GM21390 (cell line): ENCODE results near the gene CBS.
"Not testable (repeated sequence)": the region's sequence is repeated elsewhere in the genome, so short reads cannot be mapped to it uniquely, and the experiment has no call there.

Experiments
- ATAC-seq: cut with Tn5 transposase; IDR thresholded peaks from one replicate; pipeline ENCODE4 v1.9.1; 2021; ENCODE audit not compliant: unreplicated experiment

Gene CBS

DNA sequence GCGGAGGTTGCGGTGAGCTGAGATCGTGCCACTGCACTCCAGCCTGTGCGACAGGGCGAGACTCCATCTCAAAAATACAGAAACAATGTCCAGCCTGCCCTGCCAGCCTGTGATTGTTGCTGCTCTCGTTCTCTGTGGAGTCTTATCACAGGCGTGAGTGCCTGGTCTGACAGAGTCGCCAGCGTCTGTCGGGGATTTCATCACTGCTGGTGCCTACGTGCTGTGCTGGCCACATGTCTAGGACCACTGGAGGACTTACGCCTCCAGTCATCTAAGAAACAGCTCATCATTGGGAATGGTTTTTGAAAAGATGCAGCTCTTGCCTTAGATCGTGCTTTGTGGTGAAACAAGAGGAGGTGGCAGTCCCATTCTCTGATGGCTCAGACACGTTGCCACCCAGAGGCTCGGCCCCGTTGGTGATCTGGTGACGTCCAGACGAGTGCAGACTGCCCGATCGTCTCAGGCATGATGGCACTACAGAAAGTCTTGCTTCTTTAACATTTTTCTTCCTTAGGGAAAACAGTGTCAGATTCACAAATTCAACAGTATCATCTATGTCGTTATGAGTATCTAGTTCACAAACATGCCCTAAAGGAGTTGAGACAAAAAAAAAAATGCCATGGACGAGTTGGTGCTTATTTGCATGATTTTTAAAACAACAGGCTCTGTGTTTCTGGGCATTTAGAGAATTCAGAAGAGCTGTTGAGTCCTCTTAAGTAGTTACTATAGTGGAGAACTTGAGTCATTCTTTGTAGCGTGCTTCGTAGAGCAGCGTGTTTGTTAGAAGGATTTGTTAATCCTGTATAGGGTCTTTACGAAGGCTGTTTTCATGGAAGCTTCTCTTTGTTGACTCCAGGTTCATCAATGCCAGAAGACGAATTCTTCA is 47.5 kb downstream of the CBS start:
- ATAC-seq = no peak

DNA sequence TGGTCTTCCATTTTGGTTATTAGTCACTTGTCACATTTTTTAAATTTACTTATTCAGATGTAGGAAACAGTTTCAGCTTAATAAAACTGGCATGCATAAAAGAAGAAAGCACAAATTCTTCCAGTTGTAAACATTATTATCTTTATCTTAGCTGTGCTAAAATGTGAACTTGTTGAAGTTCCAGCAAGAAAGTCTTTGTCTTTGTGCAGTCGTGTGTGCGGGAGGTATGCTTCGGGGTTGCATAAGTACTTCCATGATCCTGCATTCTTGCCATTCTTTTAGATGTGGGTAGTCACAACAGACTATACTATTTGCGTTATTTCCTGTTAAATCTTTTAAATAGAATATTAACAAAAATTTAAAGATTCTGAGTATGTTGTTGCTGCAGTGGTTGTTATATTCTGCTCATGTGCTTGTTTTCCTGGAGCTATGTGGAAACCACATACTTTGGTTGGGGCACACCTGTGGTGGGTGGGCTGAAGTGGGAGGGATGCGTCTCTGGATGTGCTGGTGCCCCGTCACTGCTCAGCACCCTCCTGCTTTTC is 49.9 kb downstream of the CBS start:
- ATAC-seq = no peak

DNA sequence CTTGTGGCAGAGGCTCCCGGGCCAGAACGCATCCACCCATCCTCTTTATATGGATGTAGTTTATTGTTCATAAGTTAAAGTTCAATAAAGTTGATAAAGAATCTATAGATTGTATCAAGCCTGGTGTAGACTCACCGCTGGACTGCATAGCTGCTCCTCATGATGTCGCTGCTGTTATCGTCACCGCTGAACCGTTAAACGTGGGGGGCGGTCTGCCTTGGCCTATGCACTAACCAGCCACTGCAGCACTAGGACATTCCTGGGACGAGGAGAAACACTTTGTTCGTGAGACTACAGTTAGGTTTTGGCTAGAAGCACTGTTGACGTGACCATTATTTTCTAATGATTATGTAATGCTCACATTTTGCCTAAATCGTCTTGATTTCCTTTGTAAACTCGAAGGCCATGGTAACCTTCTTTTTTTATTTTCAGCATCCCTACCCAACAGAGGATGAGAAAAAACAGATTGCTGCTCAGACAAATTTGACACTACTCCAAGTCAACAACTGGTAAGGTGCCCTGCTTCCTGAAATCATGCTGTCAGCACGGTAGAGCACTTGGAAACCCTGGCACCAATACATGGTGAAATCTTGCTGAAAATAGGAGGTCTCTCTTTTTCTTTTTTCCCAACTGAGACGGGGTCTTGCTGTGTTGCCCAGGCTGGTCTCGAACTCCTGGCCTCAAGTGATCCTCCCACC is 51.0 kb downstream of the CBS start:
- ATAC-seq = no peak

DNA sequence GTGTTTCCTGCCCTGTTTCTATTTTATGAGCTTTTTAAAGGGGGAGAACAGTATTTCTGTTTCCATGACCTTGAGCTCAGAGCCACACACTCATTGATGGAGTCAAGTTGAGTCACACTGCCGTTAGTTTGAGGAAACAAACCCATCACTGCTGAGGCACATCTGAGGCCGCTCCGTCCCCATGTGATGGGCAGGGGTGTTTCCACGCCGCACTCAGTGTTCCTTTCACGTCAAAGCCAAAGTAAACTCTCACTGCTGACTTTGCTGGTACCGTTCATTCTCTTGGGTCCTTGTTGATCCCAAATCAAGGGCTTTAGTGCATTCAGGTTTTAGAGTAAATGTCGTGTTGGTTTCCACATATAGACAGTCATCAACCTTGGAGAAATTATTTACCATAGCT is 52.5 kb downstream of the CBS start:
- no peak for ATAC-seq

DNA sequence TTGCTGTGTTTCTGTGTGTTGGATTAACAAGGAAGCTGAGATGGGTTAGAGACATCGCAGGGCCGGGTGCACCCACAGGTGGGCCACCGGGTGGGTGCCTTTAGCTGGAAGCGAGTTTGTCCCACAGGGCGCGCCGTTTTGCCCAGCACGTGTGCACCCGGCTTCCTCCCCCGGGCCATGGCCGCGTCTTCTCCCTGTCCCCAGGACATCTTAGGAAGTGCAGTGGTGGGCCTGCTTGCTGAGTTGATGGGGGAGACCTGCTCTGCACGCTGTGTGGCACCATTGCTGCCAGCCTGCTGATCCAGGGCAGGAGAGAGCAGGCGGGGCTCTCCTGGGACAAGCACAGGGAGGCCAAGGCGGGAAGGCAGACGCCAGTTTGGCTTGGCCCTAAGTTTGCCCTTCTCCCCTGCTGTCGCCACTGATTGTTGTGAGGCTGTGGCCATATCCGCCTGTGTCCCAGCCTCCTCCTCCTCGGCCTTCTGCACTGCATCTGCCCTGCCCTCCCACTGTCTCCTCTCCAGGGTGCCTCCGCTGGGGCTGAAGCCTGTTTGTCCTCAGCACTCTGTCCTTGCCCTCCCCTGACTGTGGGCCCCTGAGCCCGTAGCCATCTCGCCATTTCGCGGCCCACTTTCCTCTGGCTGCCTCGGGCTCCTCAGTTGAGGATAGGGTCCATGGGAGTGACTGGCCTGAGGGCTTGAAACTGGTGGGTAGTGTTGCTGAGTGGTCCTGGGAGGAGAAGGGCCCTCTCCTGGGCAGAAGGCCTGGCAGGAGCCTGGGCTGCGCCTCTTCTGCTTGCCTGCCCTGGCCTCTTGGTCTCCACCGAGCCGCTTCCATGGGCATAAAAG is 53.7 kb downstream of the CBS start:
- ATAC-seq = no peak

GRCh38 chr21:43021191-43021590 is 54.4 kb downstream of the CBS start:
- no peak for ATAC-seq

GRCh38 chr21:43020771-43021170 is 54.9 kb downstream of the CBS start:
- ATAC-seq = no peak

DNA sequence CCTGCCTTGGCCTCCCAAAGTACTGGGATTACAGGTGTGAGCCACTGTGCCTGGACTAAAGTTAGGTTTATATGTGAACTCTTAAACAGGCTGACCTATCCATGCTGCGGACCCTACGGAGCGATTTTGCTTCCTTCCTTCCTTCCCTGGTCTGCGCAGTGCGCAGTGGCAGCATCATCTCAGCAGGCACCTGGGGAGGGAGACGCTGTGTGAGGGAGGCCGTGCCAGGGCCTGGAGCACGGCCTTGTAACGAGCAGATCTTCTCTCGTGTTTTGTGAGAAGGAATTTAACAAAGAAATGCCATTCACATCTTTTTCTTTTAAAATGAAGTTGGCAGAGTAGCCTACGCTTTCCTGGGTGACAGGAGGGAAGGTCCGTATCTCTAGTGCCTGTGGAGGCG is 55.5 kb downstream of the CBS start:
- ATAC-seq = no peak

DNA sequence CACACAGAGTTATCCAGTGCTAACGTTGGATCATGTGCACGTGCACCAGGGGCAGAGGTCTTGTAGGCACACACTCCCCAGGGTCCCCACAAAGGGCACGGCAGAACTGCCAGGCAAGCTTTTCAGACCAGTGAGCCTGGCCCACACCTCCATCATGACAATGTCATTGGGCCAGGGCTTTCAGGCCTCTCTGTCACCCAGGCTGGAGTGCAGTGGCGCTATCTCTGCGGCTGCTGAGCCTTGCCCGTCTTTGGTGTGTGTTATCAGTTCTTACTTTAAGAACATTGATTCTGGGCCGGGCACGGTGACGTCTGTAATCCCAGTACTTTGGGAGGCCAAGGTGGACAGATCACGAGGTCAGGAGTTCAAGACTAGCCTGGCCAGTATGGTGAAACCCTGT is 57.1 kb downstream of the CBS start:
- ATAC-seq = no peak

DNA sequence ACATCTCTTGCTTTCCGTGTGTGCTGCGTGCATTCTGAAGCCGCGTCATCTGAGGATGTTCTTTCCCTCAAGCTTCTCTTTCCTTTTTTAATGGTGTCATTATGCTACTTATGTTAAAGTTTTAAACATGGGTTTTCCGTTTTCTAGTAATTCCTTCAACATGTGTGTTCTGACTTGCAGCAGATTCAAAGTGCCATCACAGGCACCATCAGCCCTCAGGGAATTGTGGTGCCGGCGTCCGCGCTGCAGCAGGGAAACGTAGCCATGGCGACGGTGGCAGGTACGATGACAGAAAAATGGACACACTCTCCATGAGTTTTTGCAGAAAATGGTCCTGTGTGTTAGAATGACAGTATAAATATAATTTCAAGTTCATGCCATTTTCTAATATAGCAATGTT is 58.9 kb downstream of the CBS start:
- ATAC-seq = no peak

DNA sequence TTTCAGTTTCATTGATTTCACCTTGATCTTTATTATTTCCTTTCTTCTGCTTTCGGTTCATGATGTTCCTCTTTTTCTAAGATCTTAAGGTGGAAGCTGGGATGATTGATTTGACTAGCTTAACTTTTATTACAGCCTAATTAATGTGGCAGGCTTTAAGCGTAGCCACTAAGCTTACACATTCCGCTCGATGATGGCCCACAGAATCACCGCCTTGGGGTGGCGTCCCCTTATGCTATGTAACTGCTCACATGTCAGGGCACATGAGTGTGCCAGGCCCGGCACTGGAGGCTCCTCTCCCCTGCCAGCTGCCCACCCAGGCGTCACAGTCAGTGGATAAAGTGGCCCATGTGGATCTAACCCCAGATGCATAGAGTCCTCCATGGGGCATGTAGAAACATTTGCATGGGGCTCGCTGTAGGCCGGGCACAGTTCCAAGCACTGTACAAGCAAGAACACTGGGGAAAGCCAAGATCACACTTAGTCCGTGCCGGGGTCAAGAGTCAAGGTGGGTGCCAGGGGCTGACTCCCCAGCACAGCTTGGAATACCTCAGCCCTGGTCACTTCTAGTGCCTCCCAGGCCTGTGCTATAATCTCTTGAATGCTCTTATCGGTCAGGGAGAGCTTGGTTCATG is 59.6 kb downstream of the CBS start:
- no peak for ATAC-seq

- no peak for ATAC-seq
These were observed 63.0 kb downstream of the CBS start for GRCh38 chr21:43012596-43012995.

GRCh38 chr21:43006874-43007208 is 68.8 kb downstream of the CBS start:
- no peak for ATAC-seq

- not testable (repeated sequence) for ATAC-seq
These were observed 69.4 kb downstream of the CBS start for GRCh38 chr21:43006051-43006873.

DNA sequence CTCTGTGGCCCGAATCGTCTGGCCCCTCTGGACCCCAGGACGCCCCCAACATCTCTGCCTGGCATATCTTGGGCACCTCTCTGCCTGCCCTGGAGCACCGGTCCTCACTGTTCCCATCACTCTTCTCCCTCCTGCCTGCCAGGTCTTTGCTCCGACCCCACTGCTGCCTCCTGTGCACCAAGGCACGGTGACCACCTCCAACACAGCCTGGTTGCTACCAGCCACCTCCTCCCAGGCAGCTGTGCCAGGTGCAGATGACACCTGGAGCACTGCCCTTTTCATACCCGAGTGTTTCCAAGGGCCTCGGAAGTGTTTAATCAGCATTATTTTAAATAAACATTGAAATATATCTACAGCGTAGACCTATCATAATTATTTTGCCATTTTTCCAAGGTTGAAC is 70.0 kb downstream of the CBS start:
- ATAC-seq = no peak

- no peak for ATAC-seq
These were observed 70.7 kb downstream of the CBS start for GRCh38 chr21:43004926-43005325.
